Ovary (tissue), 9 donors: Measurements from ENCODE around the gene FAM110D. TPM values are rescaled to one million over a fixed set of nuclear protein-coding genes. Genes with fewer than 3 reads are reported as not detected.

Experiments used
- DNase-seq, 5 donors: peaks; one replicate each; pipeline ENCODE4 v3.0.0-alpha.2; 2019 to 2020
- H3K27ac ChIP-seq, 2 donors: fragments of 200-600 bp; one replicate each; pipeline versions ENCODE4 v1.5.1 to v1.8.0; 2019 to 2022
- H3K27me3 ChIP-seq: fragments of 200-600 bp; one replicate; pipeline ENCODE4 v1.8.0; 2022
- H3K36me3 ChIP-seq: fragments of 200-600 bp; sonication (generic); one replicate; pipeline ENCODE4 v1.5.1; 2019
- H3K4me1 ChIP-seq: one replicate; pipeline ENCODE4 v1.8.1; 2013; ENCODE audit warnings: mild to moderate bottlenecking, moderate library complexity; ENCODE audit not compliant: insufficient read depth
- H3K4me3 ChIP-seq: fragments of 200-600 bp; sonication (generic); one replicate; pipeline ENCODE4 v1.5.1; 2017
- H3K9me3 ChIP-seq, 2 donors: fragments of 200-600 bp in 1 of 2; sonication (generic) in 1 of 2; one replicate each; pipeline versions ENCODE4 v1.5.1 to v1.8.1; 2013 to 2019; ENCODE audit warnings: mild to moderate bottlenecking in 1 of 2, moderate library complexity in 1 of 2
- EP300 ChIP-seq: sonication (generic); formaldehyde crosslinking; IDR thresholded peaks from one replicate; pipeline ENCODE4 v1.6.1; 2017; ENCODE audit warnings: antibody characterized with exemption
- POLR2A ChIP-seq: fragments of 450-650 bp; IDR thresholded peaks from one replicate; pipeline ENCODE4 v1.6.1; 2017; ENCODE audit warnings: antibody characterized with exemption, mild to moderate bottlenecking, moderate library complexity
- WGBS, 3 donors: extraction: QIAGEN DNeasy Blood & Tissue Kit in 1 of 3; methylation state at CpG; one replicate each; pipeline versions ENCODE4 v1.1.5 to v1.1.7; 2013 to 2017; 5-methylcytosine and 5-hydroxymethylcytosine counted together
- intact Hi-C, 4 donors: fragments of 100-400 bp; cut with DNase I; formaldehyde crosslinking; loops; one replicate each; pipeline versions ENCODE4 v1.11.0 to v1.15.1; 2022 to 2023
- polyA plus RNA-seq, 2 donors: library from polyadenylated mRNA; stranded (reverse); fragments of 200-250 nt in 1 of 2; fragments of 350-450 nt in 1 of 2; fragmentation: Illumina TruSeq in 1 of 2; extraction: RNeasy Lipid Tissue Mini Kit (QIAGEN cat#74804) in 1 of 2; gene quantifications; one replicate each; pipeline ENCODE4 v1.2.3, GENCODE V29; 2013 to 2014
- total RNA-seq, 7 donors: library from RNA; depleted of rRNA in 2 of 7; stranded (reverse); fragments of >200 nt in 2 of 7; fragmentation: NEBNext Ultra II Directional in 3 of 7; extraction: Animal tissue kit (Norgen Biotek cat#: 25700) in 3 of 7; gene quantifications; one replicate each; pipeline versions ENCODE4 v1.1.0 to v1.2.4, GENCODE V29; 2016 to 2023
- TF ChIP-seq, protein P1 (sequence below), 3 donors: fragments of 450-650 bp in 2 of 3; fragments of 200-600 bp in 1 of 3; IDR thresholded peaks; one replicate each; pipeline versions ENCODE4 v1.5.1 to v1.8.0; 2016 to 2022; ENCODE audit warnings: antibody characterized with exemption in 3 of 3, mild to moderate bottlenecking in 1 of 3
- donor health status: DM: no; HTN: no; CAD: no; lungs with moderate emphysema.
- donor health status: DM: no; HTN: no; CAD: no.
- donor health status: Bipolar disorder and iron deficiency.
- donor health status: DM: yes; HTN: yes; CAD: no.
- donor health status: DM: no; HTN: no; CAD: no.
- donor health status: DM: yes; HTN: yes; CAD: no.

FAM110D gene
- total and polyA plus RNA-seq, 9 donors, result 0.91 to 4.9 (median 2.1) TPM

GRCh38 chr1:26184086-26184485 lies 25.2 kb downstream of the FAM110D start:
- H3K27ac ChIP-seq, result no peak overlapping the region
- H3K4me1 ChIP-seq, result no peaks in the 10 kb centered on the region
- DNase-seq, result no peak
- H3K36me3 ChIP-seq, result no peaks in the 10 kb centered on the region
- TF ChIP-seq, protein P1, sequence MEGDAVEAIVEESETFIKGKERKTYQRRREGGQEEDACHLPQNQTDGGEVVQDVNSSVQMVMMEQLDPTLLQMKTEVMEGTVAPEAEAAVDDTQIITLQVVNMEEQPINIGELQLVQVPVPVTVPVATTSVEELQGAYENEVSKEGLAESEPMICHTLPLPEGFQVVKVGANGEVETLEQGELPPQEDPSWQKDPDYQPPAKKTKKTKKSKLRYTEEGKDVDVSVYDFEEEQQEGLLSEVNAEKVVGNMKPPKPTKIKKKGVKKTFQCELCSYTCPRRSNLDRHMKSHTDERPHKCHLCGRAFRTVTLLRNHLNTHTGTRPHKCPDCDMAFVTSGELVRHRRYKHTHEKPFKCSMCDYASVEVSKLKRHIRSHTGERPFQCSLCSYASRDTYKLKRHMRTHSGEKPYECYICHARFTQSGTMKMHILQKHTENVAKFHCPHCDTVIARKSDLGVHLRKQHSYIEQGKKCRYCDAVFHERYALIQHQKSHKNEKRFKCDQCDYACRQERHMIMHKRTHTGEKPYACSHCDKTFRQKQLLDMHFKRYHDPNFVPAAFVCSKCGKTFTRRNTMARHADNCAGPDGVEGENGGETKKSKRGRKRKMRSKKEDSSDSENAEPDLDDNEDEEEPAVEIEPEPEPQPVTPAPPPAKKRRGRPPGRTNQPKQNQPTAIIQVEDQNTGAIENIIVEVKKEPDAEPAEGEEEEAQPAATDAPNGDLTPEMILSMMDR (IDR thresholded peaks at IDR 0.05), result no peak
- TF ChIP-seq EP300, result no peak
- no peak for TF ChIP-seq POLR2A
- 86 to 89% (median 87%) methylated on average over 7 of the region's 7 CpGs for WGBS, 3 donors
- H3K9me3 ChIP-seq, result no peaks in the 10 kb centered on the region
- H3K27me3 ChIP-seq, result no peaks in the 10 kb centered on the region
- no peak overlapping the region for H3K4me3 ChIP-seq
- intact Hi-C loops, result no loop called here

- no peak for DNase-seq
- 91 to 94% (median 93%) methylated on average over 21 of the region's 21 CpGs for WGBS, 3 donors
- intact Hi-C loops, result no loop called here
- no peaks in the 10 kb centered on the region for H3K27me3 ChIP-seq
- H3K36me3 ChIP-seq, result no peaks in the 10 kb centered on the region
- H3K4me1 ChIP-seq, result no peaks in the 10 kb centered on the region
- TF ChIP-seq, protein P1 (IDR thresholded peaks at IDR 0.05), result no peak
- TF ChIP-seq EP300, result no peak
- TF ChIP-seq POLR2A, result no peak
- H3K27ac ChIP-seq, result no peak overlapping the region
- no peaks in the 10 kb centered on the region for H3K9me3 ChIP-seq
- H3K4me3 ChIP-seq, result no peak overlapping the region
Observed at GRCh38 chr1:26184883-26185282, 26.0 kb downstream of the FAM110D start.

- no peak overlapping the region for H3K27ac ChIP-seq
- DNase-seq, result no peak
- H3K4me1 ChIP-seq, result no peaks in the 10 kb centered on the region
- H3K27me3 ChIP-seq, result no peaks in the 10 kb centered on the region
- H3K9me3 ChIP-seq, result no peaks in the 10 kb centered on the region
- WGBS, 3 donors, result 95 to 96% (median 96%) methylated on average over 6 of the region's 6 CpGs
- TF ChIP-seq POLR2A (no peak), EP300 (no peak)
- TF ChIP-seq, protein P1 (IDR thresholded peaks at IDR 0.05), result no peak
- H3K36me3 ChIP-seq, result no peaks in the 10 kb centered on the region
- no peak overlapping the region for H3K4me3 ChIP-seq
- intact Hi-C loops, result no loop called here
Observed at GRCh38 chr1:26187882-26188281, 29.0 kb downstream of the FAM110D start.

- intact Hi-C loops, result no loop called here
- H3K36me3 ChIP-seq, result no peaks in the 10 kb centered on the region
- WGBS, 3 donors, result 81 to 90% (median 85%) methylated on average over 8 of the region's 8 CpGs
- TF ChIP-seq, protein P1 (IDR thresholded peaks at IDR 0.05), result no peak
- no peak for TF ChIP-seq POLR2A
- TF ChIP-seq EP300, result no peak
- DNase-seq, result no peak
- H3K27ac ChIP-seq, result no peak overlapping the region
- H3K4me1 ChIP-seq, result no peaks in the 10 kb centered on the region
- no peaks in the 10 kb centered on the region for H3K9me3 ChIP-seq
- no peak overlapping the region for H3K4me3 ChIP-seq
- H3K27me3 ChIP-seq, result no peaks in the 10 kb centered on the region
Observed at GRCh38 chr1:26188477-26188876, 29.6 kb downstream of the FAM110D start.

- intact Hi-C loops, result no loop called here
- Histone ChIP-seq H3K4me3 (no peak overlapping the region), H3K27ac (no peak overlapping the region), H3K4me1 (no peaks in the 10 kb centered on the region), H3K36me3 (no peaks in the 10 kb centered on the region), H3K9me3 (no peaks in the 10 kb centered on the region), H3K27me3 (no peaks in the 10 kb centered on the region)
- WGBS, 3 donors, result 57 to 67% (median 65%) methylated on average over 6 of the region's 6 CpGs
- DNase-seq, result no peak
- no peak for TF ChIP-seq POLR2A
- TF ChIP-seq, protein P1 (IDR thresholded peaks at IDR 0.05), result no peak
- no peak for TF ChIP-seq EP300
Observed at GRCh38 chr1:26189331-26189730, 30.5 kb downstream of the FAM110D start.
